Activated T-cell treated with anti-CD3 and anti-CD28 coated beads for 48 hours (primary cell): Measurements from ENCODE around the gene CKS1B.
"Not testable (repeated sequence)": the region's sequence is repeated elsewhere in the genome, so short reads cannot be mapped to it uniquely, and the experiment has no call there.

Source experiments
- DNase-seq: peaks from one replicate; pipeline ENCODE4 v3.0.0-alpha.2; 2020; ENCODE audit warnings: low read depth

The CKS1B gene

GRCh38 chr1:154964359-154964758 is 10.1 kb upstream of the CKS1B start:
- no peak for DNase-seq

GRCh38 chr1:154966111-154966510 is 8.4 kb upstream of the CKS1B start:
- DNase-seq, result no peak

- no peak for DNase-seq
Measured at GRCh38 chr1:154967331-154967950, 7.0 kb upstream of the CKS1B start.

GRCh38 chr1:154968731-154969130 is 5.8 kb upstream of the CKS1B start:
- DNase-seq, result no peak

- no peak for DNase-seq
Measured at GRCh38 chr1:154969246-154969645, 5.2 kb upstream of the CKS1B start.

- no peak for DNase-seq
Measured at GRCh38 chr1:154969860-154970452, 4.5 kb upstream of the CKS1B start.

GRCh38 chr1:154970631-154971340 is 3.7 kb upstream of the CKS1B start, which contains the start of gene SHC1:
Gene SHC1 (minus strand): TSS chr1:154970747. CDS start chr1:154970526, 221 bp downstream.
- DNase-seq, result peak; percentile 49

- DNase-seq, result no peak
Measured at GRCh38 chr1:154971341-154971998, 3.0 kb upstream of the CKS1B start.

- no peak for DNase-seq
Measured at GRCh38 chr1:154972213-154972516, 2.3 kb upstream of the CKS1B start.

- no peak for DNase-seq
Measured at GRCh38 chr1:154972517-154973343, 1.8 kb upstream of the CKS1B start.

- peak; percentile 90 for DNase-seq
Measured at GRCh38 chr1:154973344-154974101, 958 bp upstream of the CKS1B start.

- peak; percentile 87 for DNase-seq
Measured at GRCh38 chr1:154974808-154975408, 427 bp downstream of the CKS1B start.

- peak; percentile 60 for DNase-seq
Measured at GRCh38 chr1:154975409-154976059, 1.1 kb downstream of the CKS1B start.

GRCh38 chr1:154977762-154978161 is 3.3 kb downstream of the CKS1B start:
- not testable (repeated sequence) for DNase-seq

GRCh38 chr1:154978360-154978759 is 3.9 kb downstream of the CKS1B start:
- no peak for DNase-seq

- DNase-seq, result no peak
Measured at GRCh38 chr1:154982341-154982740, 7.9 kb downstream of the CKS1B start.

GRCh38 chr1:154982897-154983648 is 8.6 kb downstream of the CKS1B start, which contains the start of gene FLAD1:
Gene FLAD1 (plus strand): TSS chr1:154983344. CDS start chr1:154983695, 351 bp downstream.
- DNase-seq, result peak; percentile 94

GRCh38 chr1:154983776-154984466 is 9.4 kb downstream of the CKS1B start:
- no peak for DNase-seq

GRCh38 chr1:154986736-154987135 is 12.3 kb downstream of the CKS1B start:
- DNase-seq, result not testable (repeated sequence)
